C1 segment of cervical spinal cord (tissue), 14 donors: ENCODE results near the gene LZTR1.
"Not testable (repeated sequence)": the region's sequence is repeated elsewhere in the genome, so short reads cannot be mapped to it uniquely, and the experiment has no call there.

Experiments
- DNase-seq, 14 donors: peaks; one replicate each; lab custom pipeline; 2025; lab: John Stamatoyannopoulos, UW

Gene LZTR1

DNA sequence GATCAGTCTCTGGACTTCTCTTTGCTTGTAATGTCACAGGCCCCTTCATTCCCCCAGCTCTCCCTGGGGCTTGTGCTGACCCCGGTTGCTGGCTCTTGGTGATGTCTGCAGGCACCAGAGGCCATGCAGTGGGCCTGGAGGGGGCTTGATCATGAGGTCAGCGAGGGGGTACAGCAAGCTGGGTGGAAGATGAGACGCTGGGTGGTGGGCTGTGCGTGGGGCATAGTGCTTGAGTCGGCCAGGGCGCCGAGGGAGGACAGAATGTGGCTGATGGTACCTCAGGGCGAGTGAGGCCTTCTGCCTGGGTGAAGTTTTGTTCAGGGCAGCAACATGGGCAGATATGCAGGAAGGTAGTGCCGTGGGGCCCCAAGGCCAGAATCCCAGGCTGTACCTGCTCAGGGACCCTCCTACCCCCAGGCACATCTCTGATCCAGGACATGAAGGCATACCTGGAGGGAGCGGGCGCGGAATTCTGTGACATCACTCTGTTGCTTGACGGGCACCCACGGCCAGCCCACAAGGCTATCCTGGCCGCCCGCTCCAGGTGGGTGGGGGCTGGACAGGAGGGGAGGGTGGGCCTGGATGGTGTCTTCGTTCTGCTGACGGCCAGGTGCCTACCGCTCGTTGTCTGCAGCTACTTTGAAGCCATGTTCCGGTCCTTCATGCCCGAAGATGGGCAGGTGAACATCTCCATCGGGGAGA, 13.4 kb downstream of the LZTR1 start:
- no peak for DNase-seq

DNA sequence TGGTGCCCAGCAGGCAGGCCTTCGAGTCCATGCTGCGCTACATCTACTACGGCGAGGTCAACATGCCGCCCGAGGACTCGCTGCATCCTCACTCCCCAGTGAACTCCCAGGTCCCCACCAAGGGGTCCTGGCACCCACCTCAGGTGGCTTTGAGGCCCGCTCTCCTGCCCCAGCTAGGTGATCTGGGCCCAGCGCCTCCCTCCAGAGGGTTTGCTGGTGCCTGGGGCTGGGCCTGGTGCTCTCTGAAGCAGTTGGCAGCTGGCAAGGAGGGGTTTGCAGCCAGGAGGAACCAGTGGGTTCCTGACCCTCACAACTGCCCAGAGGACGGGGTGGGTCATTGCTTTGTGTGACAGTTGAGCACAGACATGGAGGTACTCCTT, 13.9 kb downstream of the LZTR1 start:
- DNase-seq: no peak

DNA sequence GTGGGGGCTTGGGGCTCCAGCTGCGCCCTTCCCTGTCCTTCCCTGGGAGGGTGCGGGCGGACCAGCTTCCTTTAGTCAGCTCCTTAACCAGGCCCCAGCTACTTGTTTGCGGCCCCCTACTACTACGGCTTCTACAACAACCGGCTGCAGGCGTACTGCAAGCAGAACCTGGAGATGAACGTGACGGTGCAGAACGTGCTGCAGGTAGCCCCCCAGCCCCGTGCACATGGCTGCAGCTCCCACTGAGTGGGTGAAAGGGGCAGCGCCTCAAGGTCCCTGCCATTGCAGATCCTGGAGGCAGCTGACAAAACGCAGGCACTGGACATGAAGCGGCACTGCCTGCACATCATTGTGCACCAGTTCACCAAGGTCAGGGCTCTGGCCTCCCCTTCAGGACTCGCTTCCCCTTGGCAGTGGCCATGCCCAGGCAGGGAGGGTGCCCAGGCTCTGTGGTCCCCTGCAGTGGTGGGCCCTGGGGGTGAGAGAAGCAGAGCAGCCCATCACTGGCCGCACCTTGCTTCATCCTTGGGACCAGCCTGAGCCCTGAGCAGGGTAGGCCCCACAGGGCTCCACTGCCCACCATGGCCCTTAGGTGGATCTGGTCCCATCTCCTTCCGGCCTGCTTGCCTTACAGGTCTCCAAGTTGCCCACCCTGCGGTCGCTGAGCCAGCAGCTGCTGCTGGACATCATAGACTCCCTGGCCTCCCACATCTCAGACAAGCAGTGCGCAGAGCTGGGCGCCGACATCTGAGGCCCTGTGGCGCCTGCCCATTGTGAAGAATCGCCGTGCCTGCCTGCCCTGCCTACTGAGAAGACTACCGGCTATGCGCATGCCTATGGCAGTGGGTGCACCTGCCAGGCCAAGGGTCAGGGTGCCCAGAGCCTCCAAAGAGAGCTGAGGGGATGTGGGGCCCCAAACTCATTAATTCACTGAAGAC, 14.8 kb downstream of the LZTR1 start:
- DNase-seq: no peak

DNA sequence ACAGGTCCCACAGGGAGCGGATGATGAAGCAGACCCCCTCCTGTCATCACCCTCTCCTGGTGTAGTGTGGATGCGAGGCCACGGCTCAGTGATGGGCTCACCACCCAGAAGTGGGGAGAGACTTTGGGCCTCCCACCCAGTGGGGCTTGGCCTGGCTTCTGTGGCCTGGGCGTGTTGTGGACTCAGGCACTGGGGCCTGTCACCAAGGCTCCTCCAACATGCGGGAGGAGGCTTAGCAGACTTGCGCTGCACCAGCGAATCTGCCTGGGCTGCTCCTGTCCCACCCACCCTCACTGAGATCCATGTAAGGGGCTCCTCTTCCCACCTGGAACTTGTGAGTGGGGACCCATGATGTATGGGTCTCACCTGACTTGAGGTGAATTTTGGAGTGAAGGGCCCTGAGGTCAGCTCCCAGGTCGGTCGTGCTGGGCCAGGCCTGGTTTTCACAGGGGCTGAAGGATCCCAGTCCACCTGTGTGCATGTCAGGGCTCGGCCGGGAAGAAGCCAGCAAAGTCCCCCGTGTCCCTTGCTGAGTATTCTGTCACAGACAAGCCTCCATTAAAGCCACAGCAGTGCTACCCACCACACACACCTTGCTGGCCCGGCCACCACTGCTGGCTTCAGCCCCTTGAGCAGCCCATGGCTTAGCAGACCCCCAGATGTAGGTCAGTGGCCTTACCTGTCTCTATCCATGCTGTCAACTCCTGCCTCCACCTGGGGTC, 15.6 kb downstream of the LZTR1 start:
- no peak for DNase-seq

DNA sequence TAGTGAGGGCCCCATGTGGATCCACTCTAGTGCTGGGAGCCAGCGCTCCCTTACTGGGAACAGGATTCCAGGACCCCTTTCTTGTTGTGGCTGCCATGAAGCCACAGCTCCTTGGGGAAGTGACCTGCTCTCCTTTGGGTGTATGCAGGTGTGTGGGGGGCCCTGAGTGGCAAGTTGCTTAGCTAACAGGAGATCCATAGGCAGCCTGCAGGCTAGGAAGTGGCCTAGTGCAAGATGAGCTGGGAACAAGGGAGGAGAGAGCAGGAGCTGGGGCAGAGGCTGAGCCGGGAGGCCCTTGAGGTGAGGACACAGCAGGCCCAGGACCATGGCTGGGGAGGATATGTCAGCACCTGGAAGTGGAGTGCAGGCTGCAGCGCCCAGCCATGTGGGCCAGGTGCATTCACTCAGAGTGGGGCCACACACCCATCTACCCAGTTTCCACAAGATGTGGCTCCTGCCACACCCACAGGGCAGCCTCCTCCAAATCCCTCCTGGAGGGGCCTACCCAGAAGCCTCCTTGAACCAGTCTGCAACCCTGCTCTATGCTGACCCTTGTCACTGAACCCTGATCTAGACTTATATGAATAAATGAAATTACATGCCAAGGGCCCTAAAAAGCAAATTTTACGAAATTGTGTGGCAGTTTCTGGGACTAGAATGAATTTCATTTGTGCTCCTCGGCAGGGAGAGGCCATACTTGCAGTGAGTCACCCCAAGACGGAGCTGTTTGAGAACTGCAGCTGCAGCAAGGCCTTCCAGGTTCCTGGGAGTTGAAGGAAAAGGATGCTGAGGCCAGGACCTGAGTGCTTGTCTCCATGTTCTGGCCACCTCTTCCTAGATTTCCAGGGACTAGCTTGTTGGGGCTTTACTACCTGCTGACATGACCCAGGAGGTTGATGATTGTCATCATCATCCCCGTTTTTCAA, 16.6 kb downstream of the LZTR1 start:
- no peak for DNase-seq

DNA sequence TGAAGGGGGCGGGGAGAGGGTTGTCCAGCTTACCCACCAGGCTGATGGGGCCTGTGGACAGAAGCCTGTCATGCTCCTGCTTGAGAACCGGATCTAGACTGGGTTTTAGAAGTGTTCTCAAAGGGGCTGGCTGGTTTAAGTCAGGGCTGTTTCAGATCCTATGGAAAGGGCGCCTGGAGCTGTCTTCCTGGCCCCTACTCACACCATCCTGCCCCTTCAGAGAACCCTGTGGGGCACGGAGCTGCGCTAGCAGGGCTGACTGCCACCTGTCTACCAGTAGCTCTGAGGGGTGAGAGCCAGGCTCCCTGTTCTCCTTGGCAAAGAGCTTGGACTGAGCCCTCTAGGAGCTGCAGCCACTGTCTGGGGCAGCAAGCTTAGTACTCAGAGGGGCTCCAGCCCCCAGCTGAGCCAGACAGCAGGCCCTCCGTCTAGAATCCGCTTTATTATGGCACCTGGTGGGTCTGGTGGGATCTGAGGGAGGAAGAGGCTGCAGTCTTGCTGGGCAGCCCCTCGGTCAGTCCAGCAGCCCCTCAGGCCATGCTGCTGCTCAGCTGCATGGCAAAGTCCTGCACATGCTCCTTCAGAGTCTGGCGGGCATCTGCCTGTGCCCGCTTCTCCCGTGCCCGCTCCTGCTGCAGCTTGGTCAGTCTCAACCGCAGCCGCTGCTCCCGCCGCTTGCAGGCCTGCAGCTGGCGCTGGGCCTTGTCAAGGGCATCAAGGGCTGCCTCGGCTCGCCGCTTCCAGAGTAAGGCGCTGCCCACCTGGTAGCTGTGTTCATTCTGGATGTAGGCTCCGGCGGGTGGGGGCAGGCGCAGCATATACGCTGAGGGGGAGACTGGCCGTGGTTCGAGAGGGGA, 17.5 kb downstream of the LZTR1 start:
- DNase-seq: no peak

DNA sequence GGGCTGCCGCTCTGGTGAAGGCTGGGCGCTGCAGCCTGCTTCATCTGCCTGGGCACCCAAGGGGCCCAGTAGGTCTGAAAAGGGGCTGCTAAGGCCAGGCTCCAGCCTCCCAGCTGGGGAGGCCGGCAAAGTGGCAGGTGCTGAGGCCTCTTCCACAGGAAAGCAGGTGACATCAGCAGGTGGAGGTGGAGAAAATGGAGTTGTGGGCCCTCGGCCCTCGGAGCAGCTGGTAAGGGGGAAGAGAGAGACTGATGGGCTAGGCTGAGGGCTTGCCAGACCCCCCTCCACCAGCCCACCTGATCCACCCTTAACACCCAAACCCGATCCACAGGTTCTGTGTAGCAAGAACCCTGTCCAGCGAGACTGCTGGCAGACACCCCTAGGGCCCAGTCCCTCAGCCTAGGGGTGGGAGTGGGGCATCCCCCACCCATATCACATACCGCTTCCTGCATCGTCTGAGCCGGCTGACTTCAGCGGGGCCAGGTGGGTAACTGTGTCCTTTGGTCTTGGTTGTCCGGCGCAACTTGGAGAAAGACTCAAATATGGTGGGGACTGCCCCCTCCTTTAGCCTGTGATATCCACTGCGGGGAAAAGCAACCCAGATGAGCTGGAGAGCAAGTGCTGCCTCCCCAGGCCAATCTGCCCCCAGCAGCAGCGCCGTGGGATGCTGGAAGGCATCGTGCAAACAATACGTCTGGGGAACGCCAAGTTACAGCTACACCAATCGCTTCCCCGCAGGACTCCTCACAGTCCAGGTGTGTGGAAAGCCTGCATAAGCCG, 18.3 kb downstream of the LZTR1 start:
- DNase-seq: no peak

DNA sequence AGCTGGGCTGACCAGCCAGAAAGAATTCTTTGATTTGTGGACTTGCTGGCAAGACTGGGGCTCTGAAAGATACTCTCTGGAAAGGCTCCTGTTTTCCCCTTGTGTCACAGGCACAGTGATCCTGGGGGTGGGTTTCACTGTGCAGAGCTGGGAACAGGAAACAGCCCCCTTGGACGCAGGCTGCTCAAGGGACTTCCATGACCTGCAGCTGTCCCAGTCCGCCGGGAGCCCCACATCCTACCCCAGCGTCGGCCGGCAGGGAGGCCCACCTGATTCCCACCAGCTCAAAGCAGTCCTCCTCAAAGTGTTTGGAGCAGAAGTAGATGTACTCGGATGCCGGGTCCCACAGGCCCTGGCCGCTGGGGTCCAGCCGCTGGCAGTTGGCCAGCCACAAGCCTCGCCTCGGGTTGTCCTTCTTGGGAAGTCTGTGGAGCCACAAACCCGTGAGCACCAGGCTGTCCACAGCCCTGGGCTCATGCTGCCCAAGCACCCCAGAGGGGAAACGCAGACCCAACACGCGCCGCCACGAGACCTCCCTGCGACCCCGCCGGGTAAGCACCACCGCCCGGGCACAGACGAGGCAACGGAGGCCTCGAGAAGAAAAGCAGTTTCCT, 19.0 kb downstream of the LZTR1 start:
- DNase-seq: no peak

DNA sequence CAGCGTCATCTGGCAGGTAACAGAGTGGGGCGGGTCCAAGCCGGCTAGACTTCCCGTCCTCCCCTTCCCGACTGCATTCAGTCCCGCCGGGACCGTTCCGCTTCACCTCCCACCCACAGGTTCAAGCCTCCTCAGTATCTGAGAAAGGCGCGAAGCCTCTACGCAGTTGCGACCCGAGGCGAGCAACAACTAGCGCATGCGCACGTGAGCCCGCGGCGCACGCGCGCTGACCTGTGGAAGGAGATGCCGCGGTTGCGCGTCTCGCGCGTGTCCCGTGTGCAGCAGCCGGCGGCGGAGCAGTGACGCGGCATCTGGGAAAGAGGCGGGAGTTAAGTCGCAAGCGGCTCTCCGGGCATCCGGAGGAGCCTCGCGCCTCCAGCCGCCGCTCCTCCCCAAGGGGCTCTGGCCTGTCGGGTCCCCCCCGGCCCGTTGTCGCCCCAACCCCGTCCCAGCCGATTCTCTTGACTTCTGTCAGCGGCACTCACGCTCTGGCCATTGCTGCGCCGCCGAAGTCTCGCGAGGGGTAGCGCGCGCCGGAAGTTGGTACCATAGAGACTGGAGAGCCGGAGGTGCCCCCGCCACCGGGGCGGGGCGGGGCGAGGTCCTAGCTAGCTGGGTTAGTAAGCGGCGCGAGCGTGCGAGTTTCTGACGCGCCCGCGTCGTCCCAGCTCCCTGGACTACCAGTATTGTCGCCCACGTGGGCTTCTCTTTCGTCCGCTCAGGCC, 19.7 kb downstream of the LZTR1 start, which contains the start of gene THAP7:
TSS of gene THAP7 (minus strand) at position 518 of the 725 bp plus-strand sequence. CDS start at position 311, 207 bp downstream.
- peak; percentile 92 to 99 (median 96) for DNase-seq

DNA sequence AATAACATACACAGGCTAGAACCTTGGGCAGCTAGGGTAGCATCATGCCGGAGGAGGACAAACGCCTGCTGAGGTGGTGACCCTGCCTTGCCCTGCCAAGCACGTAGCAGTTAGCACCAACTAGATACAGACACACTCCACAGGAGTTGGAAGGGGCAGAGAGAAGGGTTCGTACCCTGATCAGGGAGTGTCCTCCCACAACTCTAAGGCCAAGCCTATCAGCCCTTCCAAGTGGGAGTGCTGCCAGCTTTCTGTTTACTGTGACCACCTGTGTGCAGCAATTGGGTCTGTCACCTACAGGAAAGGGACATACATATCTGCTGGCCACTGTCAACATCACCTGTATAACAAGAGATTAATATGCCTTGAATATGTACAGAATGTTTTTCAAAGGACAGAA, 21.7 kb downstream of the LZTR1 start:
- DNase-seq: peak in 1 of 14 donors; percentile 19

DNA sequence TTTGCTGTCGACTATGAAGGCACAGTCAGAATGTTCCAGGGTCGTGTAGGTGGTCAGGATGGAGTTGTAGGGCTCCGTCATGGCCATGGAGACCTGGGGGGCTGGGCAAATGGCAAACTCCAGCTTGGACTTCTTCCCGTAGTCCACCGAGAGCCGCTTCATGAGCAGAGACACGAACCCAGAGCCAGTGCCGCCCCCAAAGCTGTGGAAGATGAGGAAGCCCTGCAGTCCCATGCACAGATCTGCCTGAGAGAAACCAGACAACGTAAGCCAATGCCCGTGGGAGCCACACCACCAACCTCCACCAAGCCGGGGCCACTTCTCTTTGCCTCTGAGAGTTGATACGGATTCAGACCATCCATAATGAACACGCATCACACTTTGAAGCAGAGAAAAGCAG, 27.1 kb downstream of the LZTR1 start:
- not testable (repeated sequence) for DNase-seq

DNA sequence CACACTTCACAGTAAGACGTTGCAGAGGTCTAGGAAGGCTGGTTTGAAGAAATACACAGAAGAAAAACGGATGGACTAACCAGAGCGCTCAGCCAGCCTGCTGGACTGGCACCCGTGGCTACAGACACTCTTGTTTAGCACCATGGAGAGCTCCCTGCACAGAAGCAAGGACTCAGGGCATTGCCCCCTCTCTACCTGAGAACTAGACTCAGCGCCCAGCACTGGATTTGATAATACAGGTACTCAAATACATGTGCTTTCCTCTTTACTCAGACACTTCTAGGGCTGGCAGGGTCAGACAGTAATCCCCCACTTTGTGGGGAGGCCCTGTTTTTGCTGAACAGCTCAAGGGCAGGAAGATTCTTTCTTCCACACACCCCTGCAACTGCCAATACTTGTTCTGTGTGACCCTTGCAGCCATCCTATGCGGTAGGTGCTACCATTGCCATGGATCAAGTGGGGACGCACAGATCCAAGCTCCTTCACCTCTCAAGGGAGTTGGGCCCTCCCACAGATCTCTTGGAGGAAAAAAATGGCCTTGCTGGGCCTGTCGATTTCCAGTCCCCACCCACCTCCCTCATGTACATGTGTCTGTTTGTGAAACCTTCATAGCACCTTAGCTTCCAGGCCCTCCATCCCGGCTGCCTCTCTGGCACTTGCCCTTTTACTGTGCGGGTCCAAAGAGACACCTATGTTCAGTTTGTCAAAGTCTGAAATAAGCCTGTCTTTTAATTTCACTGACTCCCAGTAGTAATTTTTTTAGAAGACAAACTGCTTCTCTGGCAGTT, 27.7 kb downstream of the LZTR1 start:
- no peak for DNase-seq

DNA sequence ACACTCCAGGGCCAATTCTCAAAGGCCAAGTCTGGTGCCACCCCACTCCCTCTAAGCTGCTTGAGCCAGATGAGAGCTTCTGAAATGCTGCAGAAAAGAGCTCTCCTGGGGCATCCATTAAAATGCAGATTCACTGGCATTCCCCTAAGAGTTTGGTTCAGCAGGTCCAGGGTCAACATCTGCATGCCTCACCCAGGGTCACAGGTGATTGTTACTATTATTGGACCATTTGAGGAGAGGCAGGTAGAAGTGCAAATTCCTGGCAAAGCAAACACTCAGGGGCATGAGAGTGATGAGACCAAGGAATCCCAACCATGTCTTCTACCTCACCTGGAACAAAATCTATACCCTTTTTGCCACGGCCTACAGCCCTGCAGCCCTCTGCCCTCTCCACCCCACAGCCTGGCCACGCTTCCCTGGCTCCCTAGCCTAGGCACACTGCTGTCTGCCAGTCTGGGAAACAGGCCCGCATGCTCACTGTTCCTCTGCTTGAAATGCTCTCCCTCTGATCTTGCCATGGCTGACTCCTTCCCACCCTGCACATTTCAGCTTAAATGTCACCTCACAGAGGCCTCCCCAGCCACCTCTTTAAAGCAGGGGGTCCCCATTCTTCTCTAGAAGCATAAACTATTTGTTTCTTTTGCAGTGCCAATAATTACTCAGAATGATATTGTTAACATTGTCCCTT, 28.5 kb downstream of the LZTR1 start:
- DNase-seq: no peak

DNA sequence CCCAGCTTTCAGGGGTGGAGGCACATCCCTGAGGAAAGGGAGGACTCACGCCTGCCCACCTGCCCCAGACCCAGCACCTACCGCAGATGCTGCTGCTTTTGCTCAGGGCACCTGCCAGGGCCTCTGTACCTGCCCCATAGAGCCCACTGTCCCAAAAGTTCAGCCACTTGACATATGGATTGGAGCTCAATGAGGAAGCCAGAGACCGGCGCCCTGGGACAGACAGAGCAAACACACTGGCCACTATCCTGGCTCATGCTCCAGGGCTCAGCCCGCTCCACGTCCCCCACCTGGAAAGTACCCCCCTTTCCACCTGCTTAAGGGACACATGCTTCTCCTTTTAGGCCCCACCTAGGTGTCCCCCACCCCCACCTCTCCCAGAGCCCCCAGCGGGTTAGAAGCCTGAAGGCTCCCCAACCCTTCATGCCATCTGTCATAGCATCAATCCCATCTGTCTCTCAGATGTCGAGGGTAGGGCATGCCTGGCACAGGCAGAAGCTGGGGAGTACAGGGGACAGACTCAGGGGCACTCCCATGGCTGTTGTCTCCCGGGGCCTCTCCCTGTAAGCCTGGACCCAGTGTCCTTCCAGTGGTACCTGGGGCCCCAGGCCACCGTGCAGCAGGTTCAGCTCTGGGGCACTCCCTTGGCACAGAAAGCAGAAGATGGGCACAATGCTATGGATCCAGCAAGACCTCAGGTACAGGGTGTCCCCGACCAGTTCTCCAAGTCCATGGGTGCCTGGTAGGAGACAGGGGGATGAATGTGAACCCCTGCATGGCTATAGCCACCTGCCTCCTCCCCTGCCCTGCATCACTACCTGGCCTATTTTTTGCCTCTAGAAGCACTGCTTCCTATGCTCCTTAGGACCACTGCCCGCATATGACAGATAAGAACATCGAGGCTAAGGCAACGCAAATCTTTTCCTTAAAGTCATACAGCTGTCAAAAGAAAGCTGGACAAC, 30.6 kb downstream of the LZTR1 start:
- DNase-seq: peak in 1 of 14 donors; percentile 83

DNA sequence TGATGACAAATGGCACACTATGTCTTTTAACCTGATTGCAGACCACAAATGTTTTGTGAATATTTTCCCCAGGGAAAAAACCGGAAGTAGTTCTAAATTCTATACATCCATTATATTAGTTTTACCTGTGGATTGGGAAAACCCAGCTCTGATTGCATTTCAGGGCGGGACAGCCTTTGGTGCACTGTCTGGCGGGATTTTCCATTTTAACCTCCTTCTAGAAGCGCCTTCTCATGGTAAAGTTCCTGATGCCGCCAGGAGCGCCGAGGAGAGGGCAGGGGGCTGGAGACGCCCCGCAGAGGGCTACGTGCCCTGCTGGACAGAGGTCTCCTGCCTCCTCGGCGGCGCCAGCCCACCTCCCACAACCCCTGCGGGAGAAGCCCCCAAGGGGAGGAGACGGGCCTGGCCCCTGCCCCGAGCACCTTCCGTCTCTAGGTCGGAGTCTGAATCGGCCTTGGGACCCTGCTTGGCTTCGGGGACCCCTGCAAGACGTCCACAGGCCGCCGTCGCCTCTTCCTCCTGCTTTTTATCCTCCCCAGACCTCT, 31.6 kb downstream of the LZTR1 start:
- DNase-seq: peak in 1 of 14 donors; percentile 57
